Mucosa of descending colon (tissue), 3 donors: ENCODE data around the gene FBXO42. TPM values are rescaled to one million over a fixed set of nuclear protein-coding genes. Genes with fewer than 3 reads are reported as not detected.
A peak's percentile ranks its signal among the peaks of the same experiment; 100 is the strongest.

ENCODE experiments used
- ATAC-seq: fragments of 200-7000 bp; cut with Tn5 transposase; one replicate; pipeline ENCODE4 v1.9.1; 2020; ENCODE audit warnings: mild to moderate bottlenecking, moderate library complexity
- DNase-seq, 3 donors: peaks; one replicate each; pipeline ENCODE4 v3.0.0-alpha.2; 2020
- H3K36me3 ChIP-seq: fragments of 200-600 bp; one replicate; pipeline ENCODE4 v1.8.0; 2021; ENCODE audit warnings: low read depth, mild to moderate bottlenecking
- H3K4me1 ChIP-seq: fragments of 200-600 bp; one replicate; pipeline ENCODE4 v1.8.0; 2021; ENCODE audit warnings: low read depth, mild to moderate bottlenecking
- H3K4me3 ChIP-seq: fragments of 200-600 bp; one replicate; pipeline ENCODE4 v1.8.0; 2021; ENCODE audit warnings: mild to moderate bottlenecking
- H3K9me3 ChIP-seq: fragments of 200-600 bp; one replicate; pipeline ENCODE4 v1.8.0; 2021; ENCODE audit warnings: mild to moderate bottlenecking
- CTCF ChIP-seq: fragments of 200-600 bp; IDR thresholded peaks from one replicate; pipeline ENCODE4 v1.8.0; 2022; ENCODE audit warnings: antibody characterized with exemption, mild to moderate bottlenecking
- intact Hi-C, 2 donors: fragments of 100-400 bp; cut with DNase I in 1 of 2; cut with micrococcal nuclease in 1 of 2; formaldehyde crosslinking; loops; one replicate each; pipeline versions ENCODE4 v1.11.0 to v1.11.1; 2022; cut with DNase I, micrococcal nuclease
- total RNA-seq, 3 donors: library from RNA; stranded (reverse); fragmentation: NEBNext Ultra II Directional in 2 of 3; extraction: Animal tissue kit (Norgen Biotek cat#: 25700) in 2 of 3; gene quantifications; one replicate each; pipeline versions ENCODE4 v1.2.1 to v1.2.4, GENCODE V29; 2021 to 2023
- donor health status: DM: no; HTN: no; CAD: no; lungs with moderate emphysema.
- donor health status: DM: no; HTN: no; CAD: no.
- donor health status: DM: no; HTN: yes; CAD: no.

Gene FBXO42
- total RNA-seq, 3 donors from 2014 or later: 12.9 to 20.6 (median 16.3) TPM

- DNase-seq (no peak), ATAC-seq (no peak)
- Histone ChIP-seq H3K9me3 (no peaks in the 10 kb centered on the region), H3K4me1 (no peaks in the 10 kb centered on the region), H3K4me3 (no peak overlapping the region), H3K36me3 (no peaks in the 10 kb centered on the region)
- intact Hi-C loops: no loop called here
- TF ChIP-seq CTCF: no peak
Observed at GRCh38 chr1:16326833-16327404, 25.4 kb downstream of the FBXO42 start.

GRCh38 chr1:16324456-16324890 is 27.8 kb downstream of the FBXO42 start:
- intact Hi-C loops: no loop called here

GRCh38 chr1:16321176-16321867 is 31.0 kb downstream of the FBXO42 start:
- no peak for TF ChIP-seq CTCF
- H3K4me1 ChIP-seq: no peaks in the 10 kb centered on the region
- no peaks in the 10 kb centered on the region for H3K36me3 ChIP-seq
- intact Hi-C loops: no loop called here
- no peak for DNase-seq
- H3K4me3 ChIP-seq: no peak overlapping the region
- H3K9me3 ChIP-seq: no peaks in the 10 kb centered on the region
- ATAC-seq: no peak

More at GRCh38 chr1:16324456-16324890, 27.8 kb downstream of the FBXO42 start:
- Histone ChIP-seq H3K4me1 (no peaks in the 10 kb centered on the region), H3K9me3 (no peaks in the 10 kb centered on the region), H3K4me3 (no peak overlapping the region), H3K36me3 (no peaks in the 10 kb centered on the region)
- DNase-seq (peak in 1 of 3 donors; percentile 6), ATAC-seq (peak; percentile 55)
- TF ChIP-seq CTCF: no peak

GRCh38 chr1:16318555-16318954 is 33.7 kb downstream of the FBXO42 start:
- intact Hi-C loops: no loop called here
- Histone ChIP-seq H3K4me3 (no peak overlapping the region), H3K36me3 (no peaks in the 10 kb centered on the region), H3K4me1 (no peaks in the 10 kb centered on the region), H3K9me3 (no peaks in the 10 kb centered on the region)
- TF ChIP-seq CTCF: no peak
- DNase-seq (peak in 1 of 3 donors; percentile 16), ATAC-seq (peak; percentile 42)

GRCh38 chr1:16315437-16315836 is 36.8 kb downstream of the FBXO42 start:
- intact Hi-C loops: no loop called here
- H3K4me3 ChIP-seq: no peak overlapping the region
- H3K9me3 ChIP-seq: no peaks in the 10 kb centered on the region
- H3K36me3 ChIP-seq: no peaks in the 10 kb centered on the region
- no peak for ATAC-seq
- TF ChIP-seq CTCF: no peak
- H3K4me1 ChIP-seq: no peaks in the 10 kb centered on the region
- DNase-seq: no peak
